ENCODE data around the gene FOXK1. TPM values are rescaled to one million over a fixed set of nuclear protein-coding genes. Genes with fewer than 3 reads are reported as not detected.

FOXK1 gene
- total RNA-seq, 1 experiment from 2014 or later = 50.8 TPM

DNA sequence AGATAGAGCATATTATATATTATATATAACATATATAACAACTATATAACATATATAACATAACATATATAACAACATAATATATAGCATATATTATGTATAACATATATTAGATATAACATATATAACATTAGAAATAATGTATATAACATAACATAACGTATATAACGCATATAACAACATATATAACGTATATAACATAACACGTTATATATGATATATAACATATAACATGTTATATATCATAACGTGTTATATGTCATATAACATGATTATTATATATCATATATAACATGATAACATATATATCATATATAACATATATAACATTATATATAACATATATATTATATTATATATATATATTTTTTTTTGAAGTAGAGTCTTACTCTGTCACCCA is 97.0 kb downstream of the FOXK1 start:
- POLR2A ChIA-PET = no interaction called here
- H3K36me3 Mint-ChIP-seq (ENCODE audit: insufficient read depth, unreplicated experiment) = peaks cover 29% of the 10 kb centered on the region

DNA sequence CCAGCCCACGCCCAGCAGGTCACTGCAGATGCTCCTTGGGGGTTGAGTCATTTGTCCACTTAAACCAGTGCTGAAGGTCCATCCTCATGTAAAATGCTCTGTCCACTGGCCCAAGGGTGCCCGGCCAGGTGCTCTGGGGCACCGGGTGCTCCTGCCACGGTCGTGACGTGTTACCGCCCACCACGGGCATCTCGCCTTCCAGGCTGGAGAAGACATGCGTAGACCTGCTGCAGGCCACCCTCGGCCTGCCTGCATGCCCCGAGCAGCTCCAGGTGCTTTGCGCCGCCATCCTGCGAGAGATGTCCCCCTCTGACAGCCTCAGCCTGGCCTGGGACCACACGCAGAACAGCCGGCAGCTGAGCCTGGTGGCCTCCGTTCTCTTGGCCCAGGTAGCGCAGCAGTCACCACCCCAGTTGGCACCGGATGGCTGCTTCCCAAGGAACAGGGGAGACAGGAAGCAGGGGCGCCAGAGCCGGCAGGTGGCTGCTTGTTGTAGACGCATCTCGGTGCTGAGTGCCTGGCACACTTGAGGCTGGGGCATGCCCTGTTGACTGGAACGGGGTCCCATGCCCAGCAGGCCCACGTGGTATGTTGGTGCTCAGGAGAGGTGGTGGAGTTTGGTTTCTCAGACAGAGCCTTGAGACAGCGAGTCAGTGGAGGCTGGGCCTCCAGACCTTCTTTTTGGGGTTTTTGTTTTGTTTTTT is 99.4 kb downstream of the FOXK1 start:
- Mint-ChIP-seq H3K4me3 (ENCODE audit: unreplicated experiment) (no peak overlapping the region), H3K27ac (ENCODE audit: unreplicated experiment) (no peak overlapping the region), H3K27me3 (ENCODE audit: insufficient read depth, unreplicated experiment) (no peaks in the 10 kb centered on the region), H3K36me3 (ENCODE audit: insufficient read depth, unreplicated experiment) (peaks cover 27% of the 10 kb centered on the region), H3K4me1 (ENCODE audit: low read depth, unreplicated experiment) (no peaks in the 10 kb centered on the region), H3K9me3 (ENCODE audit: unreplicated experiment) (no peaks in the 10 kb centered on the region)
- Histone ChIP-seq H3K4me1 (no peaks in the 10 kb centered on the region), H3K27me3 (replicated peaks; ENCODE audit: control insufficient read depth, insufficient read depth, low read length) (no peaks in the 10 kb centered on the region), H3K4me3 (ENCODE audit: low read depth, low read length) (no peak overlapping the region), H3K9me3 (no peaks in the 10 kb centered on the region), H3K36me3 (ENCODE audit: control insufficient read depth, insufficient read depth, low read length) (peaks cover 1% of the 10 kb centered on the region; the same call in 1 of the 2 replicates)
- POLR2A ChIA-PET = interaction anchor here (0.5 kb wide), 1 partner anchor 359 kb away, joined by 3 read pairs; no protein-coding TSS in a partner anchor
- TF ChIP-seq, protein P1, sequence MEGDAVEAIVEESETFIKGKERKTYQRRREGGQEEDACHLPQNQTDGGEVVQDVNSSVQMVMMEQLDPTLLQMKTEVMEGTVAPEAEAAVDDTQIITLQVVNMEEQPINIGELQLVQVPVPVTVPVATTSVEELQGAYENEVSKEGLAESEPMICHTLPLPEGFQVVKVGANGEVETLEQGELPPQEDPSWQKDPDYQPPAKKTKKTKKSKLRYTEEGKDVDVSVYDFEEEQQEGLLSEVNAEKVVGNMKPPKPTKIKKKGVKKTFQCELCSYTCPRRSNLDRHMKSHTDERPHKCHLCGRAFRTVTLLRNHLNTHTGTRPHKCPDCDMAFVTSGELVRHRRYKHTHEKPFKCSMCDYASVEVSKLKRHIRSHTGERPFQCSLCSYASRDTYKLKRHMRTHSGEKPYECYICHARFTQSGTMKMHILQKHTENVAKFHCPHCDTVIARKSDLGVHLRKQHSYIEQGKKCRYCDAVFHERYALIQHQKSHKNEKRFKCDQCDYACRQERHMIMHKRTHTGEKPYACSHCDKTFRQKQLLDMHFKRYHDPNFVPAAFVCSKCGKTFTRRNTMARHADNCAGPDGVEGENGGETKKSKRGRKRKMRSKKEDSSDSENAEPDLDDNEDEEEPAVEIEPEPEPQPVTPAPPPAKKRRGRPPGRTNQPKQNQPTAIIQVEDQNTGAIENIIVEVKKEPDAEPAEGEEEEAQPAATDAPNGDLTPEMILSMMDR (IDR thresholded peaks at IDR 0.05; ENCODE audit: insufficient read depth in 1 of 2, low read depth in 1 of 2, low read length in 1 of 2, severe bottlenecking in 1 of 2, unreplicated experiment in 1 of 2) = no peak
- no peak for DNase-seq
- CTCF ChIA-PET = no interaction called here
- no TSS peak for BruUV-seq (replicated peaks)
- intact Hi-C loops (cut with micrococcal nuclease; ENCODE audit: unreplicated experiment) = no loop called here

More for the DNA sequence above, 97.0 kb downstream of the FOXK1 start:
- Mint-ChIP-seq H3K4me1 (ENCODE audit: low read depth, unreplicated experiment) (peaks cover 7% of the 10 kb centered on the region), H3K27me3 (ENCODE audit: insufficient read depth, unreplicated experiment) (no peaks in the 10 kb centered on the region), H3K27ac (ENCODE audit: unreplicated experiment) (no peak overlapping the region), H3K4me3 (ENCODE audit: unreplicated experiment) (no peak overlapping the region), H3K9me3 (ENCODE audit: unreplicated experiment) (no peaks in the 10 kb centered on the region)
- Histone ChIP-seq H3K4me3 (ENCODE audit: low read depth, low read length) (no peak overlapping the region), H3K27me3 (replicated peaks; ENCODE audit: control insufficient read depth, insufficient read depth, low read length) (no peaks in the 10 kb centered on the region), H3K9me3 (no peaks in the 10 kb centered on the region), H3K36me3 (ENCODE audit: control insufficient read depth, insufficient read depth, low read length) (peaks cover 1% of the 10 kb centered on the region; the same call in 1 of the 2 replicates), H3K4me1 (0 out of 2 replicates have a peak, but pooled peaks cover 6% of the 10 kb centered on the region)
- BruUV-seq (replicated peaks) = no TSS peak
- CTCF ChIA-PET = no interaction called here
- TF ChIP-seq, protein P1 (IDR thresholded peaks at IDR 0.05; ENCODE audit: insufficient read depth in 1 of 2, low read depth in 1 of 2, low read length in 1 of 2, severe bottlenecking in 1 of 2, unreplicated experiment in 1 of 2) = no peak
- DNase-seq = no peak
- intact Hi-C loops (cut with micrococcal nuclease; ENCODE audit: unreplicated experiment) = no loop called here

DNA sequence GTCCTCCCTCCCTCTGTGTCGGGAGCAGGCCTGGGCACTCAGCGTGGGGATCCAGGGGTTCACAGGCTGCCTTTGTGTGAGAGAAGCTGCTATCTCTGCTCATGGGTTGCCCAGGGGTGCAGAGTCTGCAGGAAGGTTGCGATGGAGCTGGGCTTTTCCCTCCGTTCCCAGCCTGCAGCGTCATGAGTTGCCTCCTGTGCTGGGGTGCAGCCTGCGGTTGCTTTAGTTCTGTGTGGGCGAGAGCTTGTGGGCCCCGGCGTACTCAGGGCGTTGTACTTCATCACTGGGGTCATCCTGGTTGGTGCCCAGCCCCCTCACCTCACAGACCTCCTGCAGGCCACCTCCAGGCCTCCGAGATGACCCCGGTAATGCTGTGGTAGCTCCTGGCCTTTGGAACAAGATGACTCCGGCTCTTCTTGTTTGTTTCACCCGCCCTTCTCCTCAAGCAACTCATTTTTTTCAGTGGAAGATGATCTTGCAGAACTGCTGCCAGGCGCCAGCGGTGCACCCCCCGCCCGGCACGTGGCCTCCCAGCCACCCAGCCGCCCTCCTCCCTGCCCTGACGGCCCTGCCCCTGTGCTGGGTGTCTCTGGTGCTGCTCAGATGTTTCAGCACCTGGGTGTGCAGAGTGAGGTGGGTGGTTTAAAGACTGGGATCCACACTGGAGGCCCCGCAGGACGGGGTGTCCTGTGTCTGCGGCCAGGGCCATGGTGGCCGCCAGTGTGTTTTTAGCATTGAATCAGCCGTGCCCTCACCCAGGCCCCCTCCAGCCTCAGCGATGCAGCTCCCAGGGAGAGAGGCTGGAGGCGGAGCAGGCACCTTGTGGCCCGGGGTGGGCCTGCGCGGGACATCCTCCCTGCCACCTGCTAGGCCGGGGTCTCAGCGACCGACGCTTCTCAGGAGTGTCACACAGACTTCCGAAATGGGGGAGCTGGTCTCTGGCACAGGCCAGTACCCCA is 100.5 kb downstream of the FOXK1 start:
- H3K4me1 Mint-ChIP-seq (ENCODE audit: low read depth, unreplicated experiment) = no peaks in the 10 kb centered on the region
- no TSS peak for BruUV-seq (replicated peaks)
- no peaks in the 10 kb centered on the region for H3K9me3 Mint-ChIP-seq (ENCODE audit: unreplicated experiment)
- POLR2A ChIA-PET = interaction anchor here (0.5 kb wide), 1 partner anchor 358 kb away, joined by 3 read pairs; no protein-coding TSS in a partner anchor
- Histone ChIP-seq H3K4me1 (no peaks in the 10 kb centered on the region), H3K36me3 (ENCODE audit: control insufficient read depth, insufficient read depth, low read length) (peaks cover 1% of the 10 kb centered on the region; the same call in 1 of the 2 replicates), H3K9me3 (no peaks in the 10 kb centered on the region), H3K4me3 (ENCODE audit: low read depth, low read length) (no peak overlapping the region), H3K27me3 (replicated peaks; ENCODE audit: control insufficient read depth, insufficient read depth, low read length) (no peaks in the 10 kb centered on the region)
- CTCF ChIA-PET = interaction anchor here (0.8 kb wide), 1 partner anchor 15 kb away, joined by 3 read pairs; no protein-coding TSS in a partner anchor
- no peak overlapping the region for H3K4me3 Mint-ChIP-seq (ENCODE audit: unreplicated experiment)
- H3K27ac Mint-ChIP-seq (ENCODE audit: unreplicated experiment) = no peak overlapping the region
- H3K36me3 Mint-ChIP-seq (ENCODE audit: insufficient read depth, unreplicated experiment) = peaks cover 23% of the 10 kb centered on the region
- no peak for DNase-seq
- intact Hi-C loops (cut with micrococcal nuclease; ENCODE audit: unreplicated experiment) = no loop called here
- TF ChIP-seq, protein P1 (IDR thresholded peaks at IDR 0.05; ENCODE audit: insufficient read depth in 1 of 2, low read depth in 1 of 2, low read length in 1 of 2, severe bottlenecking in 1 of 2, unreplicated experiment in 1 of 2) = no peak
- no peaks in the 10 kb centered on the region for H3K27me3 Mint-ChIP-seq (ENCODE audit: insufficient read depth, unreplicated experiment)

Measured in Caco-2 (cell line).